ENCODE measurements around the gene TAGLN2.

Gene TAGLN2

DNA sequence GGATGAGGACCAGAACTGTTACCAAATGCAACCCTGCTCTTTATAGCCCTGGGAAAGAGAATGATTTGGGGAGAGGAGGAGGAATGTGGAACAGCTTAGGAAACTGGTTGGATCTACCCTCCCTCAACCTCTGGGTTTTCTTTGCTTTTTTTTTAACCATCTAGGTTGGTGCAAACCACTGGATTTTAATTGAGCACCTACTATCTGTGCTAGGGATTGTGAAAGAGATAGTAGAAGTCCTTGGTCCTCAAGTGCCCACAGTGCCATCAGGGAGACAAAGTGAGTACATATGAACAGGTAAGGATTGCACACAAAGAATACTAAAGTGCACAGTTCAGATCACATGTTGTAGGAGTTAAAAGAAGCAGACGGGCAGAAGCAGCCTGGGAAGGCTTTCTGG lies 4.7 kb downstream of the TAGLN2 start:
- no peaks in the 10 kb centered on the region for H3K27me3 ChIP-seq
- H3K9me3 ChIP-seq = no peaks in the 10 kb centered on the region
- peaks cover 47 to 57% of the 10 kb centered on the region in 2 experiments for H3K4me1 ChIP-seq (ENCODE audit: control insufficient read depth in 1 of 2, insufficient read depth in 1 of 2, low read depth in 1 of 2, low read length in 1 of 2)
- TF ChIP-seq, protein P1, sequence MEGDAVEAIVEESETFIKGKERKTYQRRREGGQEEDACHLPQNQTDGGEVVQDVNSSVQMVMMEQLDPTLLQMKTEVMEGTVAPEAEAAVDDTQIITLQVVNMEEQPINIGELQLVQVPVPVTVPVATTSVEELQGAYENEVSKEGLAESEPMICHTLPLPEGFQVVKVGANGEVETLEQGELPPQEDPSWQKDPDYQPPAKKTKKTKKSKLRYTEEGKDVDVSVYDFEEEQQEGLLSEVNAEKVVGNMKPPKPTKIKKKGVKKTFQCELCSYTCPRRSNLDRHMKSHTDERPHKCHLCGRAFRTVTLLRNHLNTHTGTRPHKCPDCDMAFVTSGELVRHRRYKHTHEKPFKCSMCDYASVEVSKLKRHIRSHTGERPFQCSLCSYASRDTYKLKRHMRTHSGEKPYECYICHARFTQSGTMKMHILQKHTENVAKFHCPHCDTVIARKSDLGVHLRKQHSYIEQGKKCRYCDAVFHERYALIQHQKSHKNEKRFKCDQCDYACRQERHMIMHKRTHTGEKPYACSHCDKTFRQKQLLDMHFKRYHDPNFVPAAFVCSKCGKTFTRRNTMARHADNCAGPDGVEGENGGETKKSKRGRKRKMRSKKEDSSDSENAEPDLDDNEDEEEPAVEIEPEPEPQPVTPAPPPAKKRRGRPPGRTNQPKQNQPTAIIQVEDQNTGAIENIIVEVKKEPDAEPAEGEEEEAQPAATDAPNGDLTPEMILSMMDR (IDR thresholded peaks at IDR 0.05) = no peak
- peaks cover 58% of the 10 kb centered on the region for H3K36me3 ChIP-seq
- H3K27ac ChIP-seq = peak overlapping the region; percentile 97
- H3K4me3 ChIP-seq (ENCODE audit: low read depth in 1 of 2, low read length in 1 of 2) = peak overlapping the region; percentile 88 to 100

DNA sequence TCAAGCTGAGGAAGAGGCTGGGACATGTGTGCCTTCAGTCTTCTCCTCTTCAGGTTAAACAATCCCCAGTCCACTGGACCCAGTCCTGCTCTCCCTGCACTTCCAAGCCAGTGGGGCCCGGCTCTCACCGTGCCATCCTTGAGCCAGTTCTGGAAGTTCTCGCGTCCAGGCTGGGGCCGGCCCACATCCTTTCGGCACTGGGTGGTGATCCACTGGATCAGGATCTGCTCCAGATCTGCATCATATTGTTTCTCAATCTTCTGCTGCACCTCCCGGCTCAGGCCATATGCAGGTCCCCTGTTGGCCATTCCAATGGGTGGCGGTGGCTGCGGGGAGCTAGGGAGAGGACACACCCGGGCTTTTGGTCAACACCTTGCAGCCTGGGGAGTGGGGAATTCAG lies 5.1 kb downstream of the TAGLN2 start:
- Histone ChIP-seq H3K9me3 (no peaks in the 10 kb centered on the region), H3K4me3 (ENCODE audit: low read depth in 1 of 2, low read length in 1 of 2) (peak overlapping the region; percentile 88 to 100), H3K27ac (peak overlapping the region; percentile 97), H3K27me3 (no peaks in the 10 kb centered on the region), H3K36me3 (peaks cover 62% of the 10 kb centered on the region), H3K4me1 (ENCODE audit: control insufficient read depth in 1 of 2, insufficient read depth in 1 of 2, low read depth in 1 of 2, low read length in 1 of 2) (peaks cover 46 to 55% of the 10 kb centered on the region in 2 experiments)
- TF ChIP-seq, protein P1 (IDR thresholded peaks at IDR 0.05) = no peak

DNA sequence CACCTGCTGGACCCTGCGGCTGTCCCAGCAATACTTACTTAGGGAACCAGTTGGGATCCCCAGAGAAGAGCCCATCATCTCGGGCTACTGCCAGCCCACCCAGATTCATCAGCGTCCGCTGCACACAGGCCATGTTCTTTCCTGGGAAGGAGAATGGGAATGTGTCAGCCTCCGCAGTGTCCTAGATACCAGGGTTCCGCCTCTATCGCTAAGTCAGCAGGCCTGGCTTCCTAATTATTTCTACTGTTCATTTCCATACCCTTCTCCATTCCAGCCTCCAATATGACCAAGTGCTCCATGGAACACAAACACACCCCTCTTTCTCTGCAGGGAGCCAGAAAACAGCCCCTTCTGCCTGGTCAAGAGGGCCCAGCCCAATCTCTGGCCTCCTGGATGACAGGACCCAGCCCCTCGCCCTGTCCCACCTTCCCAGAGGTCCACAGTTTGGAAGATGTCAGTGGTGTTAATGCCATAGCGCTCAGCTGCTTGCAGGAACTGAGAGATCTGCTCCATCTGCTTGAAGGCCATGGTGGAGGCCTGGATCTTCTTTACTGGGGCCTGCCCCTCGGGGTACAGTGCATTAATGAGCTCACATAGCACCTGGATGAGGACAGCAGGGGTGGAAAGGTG lies 6.0 kb downstream of the TAGLN2 start:
- peaks cover 46 to 55% of the 10 kb centered on the region in 2 experiments for H3K4me1 ChIP-seq (ENCODE audit: control insufficient read depth in 1 of 2, insufficient read depth in 1 of 2, low read depth in 1 of 2, low read length in 1 of 2)

DNA sequence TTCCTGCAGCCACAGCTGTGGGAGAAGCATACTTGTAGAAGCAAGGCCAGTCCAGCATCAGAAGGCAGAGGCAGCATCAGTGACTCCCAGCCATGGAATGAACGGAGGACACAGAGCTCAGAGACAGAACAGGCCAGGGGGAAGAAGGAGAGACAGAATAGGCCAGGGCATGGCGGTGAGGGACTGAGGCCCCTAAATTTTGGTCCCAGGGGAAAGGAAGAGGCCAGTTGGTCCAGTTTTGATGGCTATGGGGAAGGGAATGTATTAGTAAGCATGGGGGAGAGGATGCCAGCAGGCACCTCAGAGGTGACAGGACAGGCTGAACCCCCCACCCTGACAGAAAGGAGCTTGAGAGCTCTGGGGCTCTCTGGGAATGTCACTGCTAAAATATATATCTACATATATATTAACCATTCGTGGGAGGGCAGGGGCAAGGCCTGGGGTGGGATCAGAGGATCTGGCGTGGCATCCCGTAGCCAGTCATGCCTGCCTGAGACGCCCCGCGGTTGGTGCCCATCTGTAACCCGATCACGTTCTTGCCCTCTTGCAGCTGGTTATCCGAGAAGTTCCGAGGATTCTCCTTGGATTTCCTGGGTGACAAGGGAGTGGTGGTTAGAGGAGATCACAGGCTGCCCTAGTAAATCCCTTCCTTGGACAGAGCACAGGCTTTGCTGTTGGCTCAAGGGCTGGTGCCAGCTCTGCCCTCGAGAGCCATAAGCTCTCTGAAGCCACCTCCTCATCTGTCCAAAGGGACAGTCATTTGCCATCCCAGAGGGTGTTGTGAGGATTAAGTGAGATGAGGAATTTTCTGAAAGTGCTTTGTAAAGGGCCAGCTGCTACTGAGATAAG lies 6.7 kb downstream of the TAGLN2 start:
- TF ChIP-seq, protein P1 (IDR thresholded peaks at IDR 0.05) = no peak
- peaks cover 40 to 61% of the 10 kb centered on the region in 2 experiments for H3K4me1 ChIP-seq (ENCODE audit: control insufficient read depth in 1 of 2, insufficient read depth in 1 of 2, low read depth in 1 of 2, low read length in 1 of 2)
- no peaks in the 10 kb centered on the region for H3K27me3 ChIP-seq
- no peak overlapping the region for H3K4me3 ChIP-seq (ENCODE audit: low read depth in 1 of 2, low read length in 1 of 2)
- no peaks in the 10 kb centered on the region for H3K9me3 ChIP-seq
- H3K27ac ChIP-seq = peak overlapping the region; percentile 97
- peaks cover 77% of the 10 kb centered on the region for H3K36me3 ChIP-seq

More for the DNA sequence above, 6.0 kb downstream of the TAGLN2 start:
- Histone ChIP-seq H3K4me3 (ENCODE audit: low read depth in 1 of 2, low read length in 1 of 2) (no peak overlapping the region), H3K9me3 (no peaks in the 10 kb centered on the region), H3K27ac (peak overlapping the region; percentile 97), H3K36me3 (peaks cover 69% of the 10 kb centered on the region), H3K27me3 (no peaks in the 10 kb centered on the region)
- TF ChIP-seq, protein P1 (IDR thresholded peaks at IDR 0.05) = no peak

DNA sequence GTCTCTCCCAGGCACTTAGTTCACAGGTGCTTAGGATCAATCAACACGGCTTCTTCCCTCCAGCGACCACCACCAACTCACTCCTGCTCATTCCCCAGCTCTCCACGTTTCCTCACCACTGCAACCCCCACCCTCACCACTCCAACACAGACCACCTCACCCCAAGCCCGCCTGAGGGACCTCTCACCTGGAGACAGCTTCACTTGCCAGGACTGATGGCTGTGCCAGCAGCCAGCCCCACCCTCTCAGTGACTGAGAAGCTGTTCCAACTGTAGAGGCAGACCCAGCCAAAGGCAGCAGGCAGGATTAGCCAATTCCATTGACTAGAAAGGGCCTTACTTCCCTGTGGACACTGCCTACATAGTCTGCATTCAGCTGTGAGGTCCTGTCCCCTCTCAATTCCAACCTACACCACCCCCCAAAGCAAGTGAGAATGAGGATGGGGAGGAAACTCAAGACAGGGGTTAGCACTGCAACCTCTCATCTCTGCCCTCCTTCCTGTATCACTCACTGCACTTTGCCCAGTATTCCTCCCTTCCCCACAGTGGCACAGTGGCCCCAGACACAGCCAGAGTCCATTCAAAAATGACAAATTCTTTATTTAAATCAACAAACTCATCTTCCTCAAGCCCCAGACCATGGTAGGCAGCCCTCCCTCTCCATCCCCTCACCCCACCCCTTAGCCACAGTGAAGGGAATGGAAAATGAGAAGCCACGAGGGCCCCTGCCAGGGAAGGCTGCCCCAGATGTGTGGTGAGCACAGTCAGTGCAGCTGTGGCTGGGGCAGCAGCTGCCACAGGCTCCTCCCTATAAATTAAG lies 7.6 kb downstream of the TAGLN2 start:
- peaks cover 75% of the 10 kb centered on the region for H3K36me3 ChIP-seq
- no peak overlapping the region for H3K4me3 ChIP-seq (ENCODE audit: low read depth in 1 of 2, low read length in 1 of 2)
- peaks cover 33 to 59% of the 10 kb centered on the region in 2 experiments for H3K4me1 ChIP-seq (ENCODE audit: control insufficient read depth in 1 of 2, insufficient read depth in 1 of 2, low read depth in 1 of 2, low read length in 1 of 2)
- peak overlapping the region; percentile 97 for H3K27ac ChIP-seq
- TF ChIP-seq, protein P1 (IDR thresholded peaks at IDR 0.05) = no peak
- H3K27me3 ChIP-seq = no peaks in the 10 kb centered on the region
- H3K9me3 ChIP-seq = no peaks in the 10 kb centered on the region
